ENCODE data around the gene ZXDC. TPM values are rescaled to one million over a fixed set of nuclear protein-coding genes. Genes with fewer than 3 reads are reported as not detected.

Gene ZXDC
- polyA plus RNA-seq, 1 experiment: 15.8 TPM

DNA sequence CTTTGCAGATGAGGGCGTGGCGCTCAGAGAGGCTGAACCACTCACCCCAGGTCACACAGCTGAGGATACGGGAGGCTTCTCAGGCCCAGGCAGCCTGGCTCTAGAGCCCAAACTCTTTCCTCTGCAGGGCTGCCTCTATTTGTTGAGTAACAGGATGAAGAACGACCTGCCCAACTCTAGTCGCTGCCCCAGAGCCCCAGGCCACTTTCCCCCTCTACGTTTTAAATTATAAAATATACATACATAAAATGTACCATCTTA is 19.2 kb upstream of the ZXDC start:
- Histone ChIP-seq H3K4me3 (ENCODE audit: low read depth, low read length) (no peak overlapping the region), H3K27me3 (ENCODE audit: control insufficient read depth, insufficient read depth, low read length) (peaks cover 6% of the 10 kb centered on the region), H3K36me3 (ENCODE audit: control insufficient read depth, insufficient read depth, low read length) (no peaks in the 10 kb centered on the region)
- no peak for DNase-seq (ENCODE audit: low read depth)
- ChIA-PET POLR2A (no interaction called here), CTCF (no interaction called here)
- TF ChIP-seq CTCF (IDR thresholded peaks at IDR 0.05; ENCODE audit: insufficient read depth, low read depth, low read length): no peak

DNA sequence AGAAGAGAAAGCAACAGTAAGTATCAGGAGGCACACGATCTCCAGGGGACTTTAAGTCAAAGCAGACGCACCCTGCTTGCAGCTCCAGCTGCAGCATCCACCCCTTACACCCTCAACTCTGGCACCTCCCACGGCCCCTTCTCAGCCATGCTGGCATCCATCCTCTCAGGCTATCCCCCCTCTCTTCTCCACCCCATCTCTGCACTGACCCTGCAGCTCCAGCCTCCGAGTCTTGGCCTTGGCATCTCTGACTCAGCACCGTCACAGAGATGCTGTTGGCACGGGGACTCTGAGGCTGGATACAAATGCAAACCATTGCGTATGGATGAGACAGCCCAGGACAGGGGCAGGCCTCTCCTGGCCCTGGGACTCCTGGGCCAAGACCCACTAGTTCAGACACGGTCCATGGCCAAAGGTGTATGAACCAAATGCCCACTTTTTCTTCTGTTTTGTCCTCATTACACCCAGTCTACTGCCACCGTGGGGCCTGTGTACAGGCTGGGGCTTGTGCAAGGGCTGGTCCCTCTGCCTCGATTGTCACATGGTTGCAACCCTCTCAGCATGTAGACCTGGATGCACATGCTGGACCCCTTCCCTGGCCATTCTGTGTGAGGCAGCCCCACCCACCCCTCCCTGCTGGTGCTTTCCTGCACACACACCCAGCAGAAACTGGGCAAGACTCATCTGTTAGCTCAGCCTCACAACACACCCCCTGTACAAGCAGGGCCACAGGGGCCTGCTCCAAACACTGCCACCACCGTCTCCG is 18.7 kb upstream of the ZXDC start:
- Histone ChIP-seq H3K36me3 (ENCODE audit: control insufficient read depth, insufficient read depth, low read length) (no peaks in the 10 kb centered on the region), H3K27me3 (ENCODE audit: control insufficient read depth, insufficient read depth, low read length) (peaks cover 6% of the 10 kb centered on the region), H3K4me3 (ENCODE audit: low read depth, low read length) (no peak overlapping the region)
- TF ChIP-seq CTCF (IDR thresholded peaks at IDR 0.05; ENCODE audit: insufficient read depth, low read depth, low read length): no peak
- ChIA-PET POLR2A (no interaction called here), CTCF (no interaction called here)
- no peak for DNase-seq (ENCODE audit: low read depth)

DNA sequence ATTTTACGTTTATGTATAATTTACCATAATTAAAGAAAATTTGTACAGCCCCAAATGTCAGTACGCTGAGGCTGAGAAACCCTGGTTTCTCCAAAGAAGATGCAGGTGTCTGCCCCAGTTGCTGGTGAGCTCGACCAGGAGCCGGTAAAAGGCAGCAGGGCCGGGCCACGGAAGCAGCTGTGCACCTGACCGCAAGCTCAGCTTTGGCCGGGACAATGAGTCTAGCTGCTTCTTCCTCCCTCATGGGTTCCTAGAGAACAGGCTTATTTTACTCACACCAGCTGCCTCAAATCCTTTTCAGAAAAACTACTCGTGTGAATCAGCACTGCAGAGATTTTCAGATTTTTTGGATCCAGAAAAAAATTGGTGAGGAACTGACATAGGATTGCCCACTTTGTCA is 18.0 kb upstream of the ZXDC start:
- ChIA-PET POLR2A (no interaction called here), CTCF (no interaction called here)
- Histone ChIP-seq H3K4me3 (ENCODE audit: low read depth, low read length) (no peak overlapping the region), H3K27me3 (ENCODE audit: control insufficient read depth, insufficient read depth, low read length) (peaks cover 6% of the 10 kb centered on the region), H3K36me3 (ENCODE audit: control insufficient read depth, insufficient read depth, low read length) (no peaks in the 10 kb centered on the region)
- no peak for TF ChIP-seq CTCF (IDR thresholded peaks at IDR 0.05; ENCODE audit: insufficient read depth, low read depth, low read length)
- no peak for DNase-seq (ENCODE audit: low read depth)

DNA sequence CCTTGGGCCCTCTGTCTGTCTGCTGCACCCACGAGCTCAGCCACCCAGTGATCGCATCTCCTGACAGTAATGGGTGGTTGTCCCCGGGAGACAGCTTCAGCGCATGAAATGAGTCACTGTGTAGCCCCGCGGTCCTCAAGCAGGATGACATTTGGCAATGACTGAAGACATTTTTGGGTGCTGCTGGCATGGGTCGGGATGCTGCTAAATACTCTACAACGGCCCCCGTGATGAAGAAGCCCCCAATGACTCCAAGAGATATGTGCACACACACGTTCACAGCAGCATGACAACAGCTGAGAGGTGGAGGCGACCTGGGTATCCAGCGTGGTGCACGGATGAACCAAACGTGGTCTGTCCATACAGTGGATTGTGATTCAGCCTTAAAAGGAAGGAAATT is 17.4 kb upstream of the ZXDC start:
- ChIA-PET CTCF (no interaction called here), POLR2A (no interaction called here)
- Histone ChIP-seq H3K4me3 (ENCODE audit: low read depth, low read length) (no peak overlapping the region), H3K27me3 (ENCODE audit: control insufficient read depth, insufficient read depth, low read length) (peaks cover 6% of the 10 kb centered on the region), H3K36me3 (ENCODE audit: control insufficient read depth, insufficient read depth, low read length) (no peaks in the 10 kb centered on the region)
- no peak for DNase-seq (ENCODE audit: low read depth)
- no peak for TF ChIP-seq CTCF (IDR thresholded peaks at IDR 0.05; ENCODE audit: insufficient read depth, low read depth, low read length)

DNA sequence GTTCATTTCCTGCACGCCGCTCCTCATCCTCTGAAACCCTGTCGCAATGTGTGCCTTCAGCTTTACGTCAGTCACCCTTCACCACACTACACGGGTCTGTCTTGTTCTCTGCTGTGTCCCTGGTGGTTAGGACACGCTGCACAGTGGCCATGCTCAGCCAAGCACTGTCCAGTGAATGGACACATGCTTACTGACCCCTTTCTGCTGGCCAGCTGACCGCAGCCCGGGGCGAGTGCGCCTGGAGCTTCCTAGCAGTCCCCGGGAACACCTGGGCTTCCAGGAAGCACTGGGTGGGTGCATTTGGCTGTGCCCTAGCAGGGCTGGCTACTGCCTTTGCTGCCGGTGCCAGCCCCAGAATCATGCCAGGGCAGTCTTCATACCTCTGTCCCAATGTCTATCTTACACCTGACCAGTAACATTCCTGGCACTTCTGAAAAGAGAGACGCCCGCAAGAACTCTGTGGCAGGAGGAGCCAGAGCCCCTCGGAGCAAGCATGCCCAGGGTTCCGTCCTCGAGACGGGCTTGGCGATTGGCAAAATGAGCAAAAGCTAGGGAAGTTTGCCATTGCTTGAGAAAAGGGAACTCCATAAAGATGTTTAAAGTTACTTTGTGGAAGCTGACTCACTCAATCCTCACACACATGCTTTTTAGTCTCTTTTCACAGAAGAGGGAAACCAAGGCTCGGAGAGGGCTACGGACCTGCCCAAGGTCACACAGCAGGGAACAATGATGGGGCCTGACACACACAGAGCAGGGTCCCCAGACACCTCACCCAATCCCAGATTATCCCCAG is 15.7 kb upstream of the ZXDC start:
- Histone ChIP-seq H3K4me3 (ENCODE audit: low read depth, low read length) (no peak overlapping the region), H3K36me3 (ENCODE audit: control insufficient read depth, insufficient read depth, low read length) (no peaks in the 10 kb centered on the region), H3K27me3 (ENCODE audit: control insufficient read depth, insufficient read depth, low read length) (peaks cover 4% of the 10 kb centered on the region)
- no peak for DNase-seq (ENCODE audit: low read depth)
- CTCF ChIA-PET: interaction anchor here (1.6 kb wide), 1 partner anchor 31 kb away, joined by 3 read pairs; no protein-coding TSS in a partner anchor
- POLR2A ChIA-PET: no interaction called here
- no peak for TF ChIP-seq CTCF (IDR thresholded peaks at IDR 0.05; ENCODE audit: insufficient read depth, low read depth, low read length)
